ENCODE results near the gene PLCH1. TPM values are rescaled to one million over a fixed set of nuclear protein-coding genes. Genes with fewer than 3 reads are reported as not detected.

PLCH1 gene
- polyA plus RNA-seq, 1 donor: 7.4 TPM

DNA sequence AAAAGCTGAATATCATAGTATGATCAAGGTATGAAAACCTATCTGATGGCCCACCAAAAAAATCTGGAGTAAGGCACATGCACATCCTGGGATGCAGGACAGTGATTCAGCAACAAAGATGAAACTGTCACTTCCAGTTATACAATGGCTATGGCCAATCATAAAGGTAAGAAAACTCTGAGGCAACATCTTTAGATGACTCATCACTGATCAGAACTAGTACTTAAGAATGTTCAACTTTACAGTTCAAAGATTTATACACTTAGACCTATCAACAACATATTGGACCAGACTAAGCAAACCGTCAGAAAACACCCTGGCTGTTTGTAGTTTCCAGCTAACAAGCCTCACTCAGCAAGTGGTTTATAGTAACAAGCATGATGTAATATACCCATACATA is 21.3 kb upstream of the PLCH1 start:
- no peaks in the 10 kb centered on the region for H3K27me3 ChIP-seq (ENCODE audit: control insufficient read depth, insufficient read depth, low read length)
- DNase-seq: no peak
- H3K4me1 ChIP-seq (ENCODE audit: control insufficient read depth, insufficient read depth, low read length): no peaks in the 10 kb centered on the region
- no peak overlapping the region for H3K4me3 ChIP-seq (ENCODE audit: low read length)
- peaks cover 5% of the 10 kb centered on the region for H3K9me3 ChIP-seq (ENCODE audit: control insufficient read depth, low read depth, low read length)
- no peak overlapping the region for H3K27ac ChIP-seq (ENCODE audit: low read length)
- H3K36me3 ChIP-seq (ENCODE audit: control insufficient read depth, insufficient read depth, low read length): peaks cover 15% of the 10 kb centered on the region
- no CpG with 5 or more reads among the region's 1 CpG for WGBS (ENCODE audit: insufficient coverage, low lambda C conversion rate)

DNA sequence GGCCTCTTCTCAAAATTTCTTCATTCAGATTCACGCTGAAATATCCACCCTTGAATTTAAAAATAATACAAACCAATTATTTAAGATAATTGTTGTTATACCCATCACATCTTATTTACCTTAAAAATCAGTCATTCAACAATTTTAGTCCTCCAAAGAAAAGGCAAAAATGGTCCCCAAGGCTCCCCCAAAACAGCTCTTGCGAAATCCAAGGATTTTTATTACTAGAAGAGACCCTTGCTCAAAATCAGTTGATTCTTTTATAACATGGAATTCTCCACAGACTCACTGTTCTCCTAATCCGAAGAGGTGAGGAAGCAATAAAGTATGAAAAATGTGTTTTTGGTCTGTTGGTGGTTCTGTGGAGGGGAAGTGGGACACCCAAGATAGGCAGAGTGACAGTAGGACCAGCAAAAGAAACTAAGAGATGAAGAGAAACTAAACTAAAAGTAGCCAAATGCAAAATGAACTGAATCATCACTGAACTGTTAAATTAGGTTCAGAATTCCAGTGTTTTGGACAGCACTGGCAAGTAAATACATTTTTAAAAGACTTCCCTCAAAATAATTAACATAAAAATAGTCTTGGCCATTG is 19.1 kb upstream of the PLCH1 start:
- no peaks in the 10 kb centered on the region for H3K4me1 ChIP-seq (ENCODE audit: control insufficient read depth, insufficient read depth, low read length)
- no peaks in the 10 kb centered on the region for H3K27me3 ChIP-seq (ENCODE audit: control insufficient read depth, insufficient read depth, low read length)
- peaks cover 12% of the 10 kb centered on the region for H3K36me3 ChIP-seq (ENCODE audit: control insufficient read depth, insufficient read depth, low read length)
- DNase-seq: no peak
- no peak overlapping the region for H3K27ac ChIP-seq (ENCODE audit: low read length)
- no peaks in the 10 kb centered on the region for H3K9me3 ChIP-seq (ENCODE audit: control insufficient read depth, low read depth, low read length)
- H3K4me3 ChIP-seq (ENCODE audit: low read length): no peak overlapping the region
- WGBS (ENCODE audit: insufficient coverage, low lambda C conversion rate): 100% methylated on average over 2 of the region's 3 CpGs

DNA sequence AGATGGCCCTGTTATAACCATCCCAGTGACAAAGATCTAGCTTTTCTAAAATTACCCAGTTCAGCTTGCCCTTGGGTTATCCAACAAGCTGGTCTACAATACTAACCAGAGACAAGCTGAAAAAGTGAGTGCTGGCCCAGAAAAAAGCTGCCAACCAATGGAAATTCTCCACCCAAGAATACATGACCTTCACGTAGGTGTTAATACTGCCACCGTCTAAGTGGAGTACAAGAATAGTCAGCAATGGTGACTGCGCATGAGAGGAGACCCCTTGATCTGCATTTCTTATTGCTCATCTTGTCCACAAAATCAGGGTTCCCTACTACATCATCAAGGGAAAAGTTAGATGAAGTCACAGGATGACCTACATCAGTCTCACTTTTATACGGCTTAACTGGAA is 15.8 kb upstream of the PLCH1 start:
- no peak overlapping the region for H3K27ac ChIP-seq (ENCODE audit: low read length)
- no peaks in the 10 kb centered on the region for H3K27me3 ChIP-seq (ENCODE audit: control insufficient read depth, insufficient read depth, low read length)
- H3K9me3 ChIP-seq (ENCODE audit: control insufficient read depth, low read depth, low read length): no peaks in the 10 kb centered on the region
- no peaks in the 10 kb centered on the region for H3K4me1 ChIP-seq (ENCODE audit: control insufficient read depth, insufficient read depth, low read length)
- peaks cover 17% of the 10 kb centered on the region for H3K36me3 ChIP-seq (ENCODE audit: control insufficient read depth, insufficient read depth, low read length)
- 100% methylated on average over 2 of the region's 4 CpGs for WGBS (ENCODE audit: insufficient coverage, low lambda C conversion rate)
- DNase-seq: no peak
- no peak overlapping the region for H3K4me3 ChIP-seq (ENCODE audit: low read length)

DNA sequence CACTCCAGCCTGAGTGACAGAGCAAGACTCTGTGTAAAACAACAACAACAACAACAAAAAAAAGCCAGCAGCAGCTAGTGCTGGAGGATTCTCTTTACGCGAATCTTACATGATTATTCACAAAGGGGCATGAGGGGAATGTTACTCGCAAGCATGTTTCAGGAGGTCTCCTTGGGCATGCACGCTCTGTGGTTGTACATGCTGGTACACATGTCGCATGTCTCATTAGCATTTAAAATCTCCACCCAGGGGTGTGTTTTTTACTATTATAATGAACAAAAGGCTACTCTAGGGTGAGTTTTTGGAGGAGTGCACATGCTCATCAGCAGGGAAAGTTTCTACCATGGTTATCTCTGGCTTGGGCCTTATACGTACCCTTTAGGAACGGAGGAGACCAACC is 12.7 kb upstream of the PLCH1 start:
- H3K4me1 ChIP-seq (ENCODE audit: control insufficient read depth, insufficient read depth, low read length): no peaks in the 10 kb centered on the region
- WGBS (ENCODE audit: insufficient coverage, low lambda C conversion rate): no CpG with 5 or more reads among the region's 7 CpGs

GRCh38 chr3:155753038-155753639 is 8.3 kb upstream of the PLCH1 start:
- WGBS (ENCODE audit: insufficient coverage, low lambda C conversion rate): 11% methylated on average over 1 of the region's 11 CpGs
- no peak overlapping the region for H3K27ac ChIP-seq (ENCODE audit: low read length)
- peak in 1 of 2 donors; percentile 26 for DNase-seq

More for the DNA sequence above, 12.7 kb upstream of the PLCH1 start:
- Histone ChIP-seq H3K9me3 (ENCODE audit: control insufficient read depth, low read depth, low read length) (no peaks in the 10 kb centered on the region), H3K36me3 (ENCODE audit: control insufficient read depth, insufficient read depth, low read length) (peaks cover 15% of the 10 kb centered on the region), H3K4me3 (ENCODE audit: low read length) (no peak overlapping the region), H3K27me3 (ENCODE audit: control insufficient read depth, insufficient read depth, low read length) (no peaks in the 10 kb centered on the region), H3K27ac (ENCODE audit: low read length) (no peak overlapping the region)
- DNase-seq: no peak

DNA sequence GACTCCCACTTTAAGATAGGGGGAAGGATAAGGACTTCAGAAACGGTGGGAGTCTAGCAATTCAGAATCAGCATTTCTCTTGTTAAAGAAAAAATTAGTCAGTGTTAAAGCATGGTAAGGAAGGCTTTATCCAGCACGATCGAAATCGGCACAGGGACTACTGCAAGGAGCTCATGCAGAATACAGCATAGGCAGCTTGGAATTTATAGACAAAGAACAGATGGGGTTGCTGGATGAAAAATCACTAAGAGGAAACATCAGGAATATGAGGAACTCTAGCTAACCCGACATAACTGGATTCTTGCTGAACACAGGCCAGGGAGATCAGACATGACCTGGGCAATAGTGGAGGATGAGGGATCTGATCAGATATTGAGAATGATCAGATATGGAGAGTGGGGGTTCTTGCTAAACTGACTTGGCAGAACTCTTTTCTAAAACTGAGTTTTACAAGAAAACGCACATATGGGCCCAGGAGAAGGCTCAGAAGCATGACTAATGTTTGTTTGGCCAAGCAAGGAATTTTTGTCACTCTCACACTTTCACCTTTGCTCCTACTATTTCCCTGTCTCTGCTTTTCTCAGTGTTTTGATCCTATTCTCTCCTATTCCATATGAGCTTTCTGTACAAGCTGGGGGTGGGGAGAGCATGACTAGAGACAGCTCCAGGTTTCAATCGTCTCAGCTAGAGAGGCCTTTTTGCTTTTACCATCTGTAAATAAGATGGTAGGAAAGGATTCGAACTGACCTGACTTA is 3.9 kb upstream of the PLCH1 start:
- H3K27ac ChIP-seq (ENCODE audit: low read length): no peak overlapping the region
- no peaks in the 10 kb centered on the region for H3K9me3 ChIP-seq (ENCODE audit: control insufficient read depth, low read depth, low read length)
- no peaks in the 10 kb centered on the region for H3K36me3 ChIP-seq (ENCODE audit: control insufficient read depth, insufficient read depth, low read length)
- H3K27me3 ChIP-seq (ENCODE audit: control insufficient read depth, insufficient read depth, low read length): peaks cover 16% of the 10 kb centered on the region
- H3K4me1 ChIP-seq (ENCODE audit: control insufficient read depth, insufficient read depth, low read length): peaks cover 9% of the 10 kb centered on the region
- no peak overlapping the region for H3K4me3 ChIP-seq (ENCODE audit: low read length)
- WGBS (ENCODE audit: insufficient coverage, low lambda C conversion rate): 59% methylated on average over 5 of the region's 8 CpGs
- DNase-seq: peak in 1 of 2 donors; percentile 54

More at GRCh38 chr3:155753038-155753639, 8.3 kb upstream of the PLCH1 start:
- Histone ChIP-seq H3K36me3 (ENCODE audit: control insufficient read depth, insufficient read depth, low read length) (peaks cover 4% of the 10 kb centered on the region), H3K27me3 (ENCODE audit: control insufficient read depth, insufficient read depth, low read length) (no peaks in the 10 kb centered on the region), H3K4me1 (ENCODE audit: control insufficient read depth, insufficient read depth, low read length) (peaks cover 9% of the 10 kb centered on the region), H3K4me3 (ENCODE audit: low read length) (no peak overlapping the region), H3K9me3 (ENCODE audit: control insufficient read depth, low read depth, low read length) (no peaks in the 10 kb centered on the region)

GRCh38 chr3:155747946-155748290 is 3.0 kb upstream of the PLCH1 start:
- Histone ChIP-seq H3K4me1 (ENCODE audit: control insufficient read depth, insufficient read depth, low read length) (peaks cover 9% of the 10 kb centered on the region), H3K27me3 (ENCODE audit: control insufficient read depth, insufficient read depth, low read length) (peaks cover 16% of the 10 kb centered on the region), H3K27ac (ENCODE audit: low read length) (no peak overlapping the region), H3K9me3 (ENCODE audit: control insufficient read depth, low read depth, low read length) (no peaks in the 10 kb centered on the region), H3K36me3 (ENCODE audit: control insufficient read depth, insufficient read depth, low read length) (no peaks in the 10 kb centered on the region), H3K4me3 (ENCODE audit: low read length) (no peak overlapping the region)
- DNase-seq: no peak
- WGBS (ENCODE audit: insufficient coverage, low lambda C conversion rate): 94% methylated on average over 3 of the region's 3 CpGs

DNA sequence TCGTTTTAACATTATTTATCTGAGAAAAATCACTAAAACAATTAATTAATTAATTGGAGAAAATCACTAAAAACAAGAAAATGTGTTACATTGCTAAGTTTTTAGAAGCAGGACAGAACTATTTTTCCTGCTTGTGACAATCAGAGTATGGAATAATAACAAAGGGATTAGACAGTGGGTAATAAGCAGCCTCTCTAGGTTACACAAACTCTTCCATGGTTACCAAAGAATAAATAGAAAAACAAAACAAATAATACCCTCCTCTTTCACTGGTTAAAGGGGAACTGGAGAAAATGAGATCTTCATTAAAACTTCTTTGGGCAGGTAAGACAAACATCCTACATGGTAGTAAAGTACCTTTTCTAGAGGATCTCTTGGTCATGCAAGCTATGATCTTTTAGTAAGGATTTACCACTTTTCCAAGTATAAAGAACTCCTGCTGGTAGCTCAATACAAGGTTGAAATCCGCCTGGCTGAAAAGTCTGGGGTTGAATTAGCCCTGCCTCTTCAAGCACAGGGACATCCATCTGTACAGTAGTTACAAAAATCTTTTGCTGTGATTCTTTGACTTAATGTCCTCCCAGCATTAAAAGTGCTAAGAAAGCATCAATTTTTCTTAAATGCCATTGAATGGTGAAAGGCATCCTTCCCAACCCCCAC is 2.5 kb upstream of the PLCH1 start:
- H3K9me3 ChIP-seq (ENCODE audit: control insufficient read depth, low read depth, low read length): no peaks in the 10 kb centered on the region
- DNase-seq: no peak
- WGBS (ENCODE audit: insufficient coverage, low lambda C conversion rate): 100% methylated on average over 1 of the region's 2 CpGs
- no peaks in the 10 kb centered on the region for H3K36me3 ChIP-seq (ENCODE audit: control insufficient read depth, insufficient read depth, low read length)
- H3K27ac ChIP-seq (ENCODE audit: low read length): no peak overlapping the region
- H3K27me3 ChIP-seq (ENCODE audit: control insufficient read depth, insufficient read depth, low read length): peaks cover 16% of the 10 kb centered on the region
- peaks cover 9% of the 10 kb centered on the region for H3K4me1 ChIP-seq (ENCODE audit: control insufficient read depth, insufficient read depth, low read length)
- H3K4me3 ChIP-seq (ENCODE audit: low read length): no peak overlapping the region

DNA sequence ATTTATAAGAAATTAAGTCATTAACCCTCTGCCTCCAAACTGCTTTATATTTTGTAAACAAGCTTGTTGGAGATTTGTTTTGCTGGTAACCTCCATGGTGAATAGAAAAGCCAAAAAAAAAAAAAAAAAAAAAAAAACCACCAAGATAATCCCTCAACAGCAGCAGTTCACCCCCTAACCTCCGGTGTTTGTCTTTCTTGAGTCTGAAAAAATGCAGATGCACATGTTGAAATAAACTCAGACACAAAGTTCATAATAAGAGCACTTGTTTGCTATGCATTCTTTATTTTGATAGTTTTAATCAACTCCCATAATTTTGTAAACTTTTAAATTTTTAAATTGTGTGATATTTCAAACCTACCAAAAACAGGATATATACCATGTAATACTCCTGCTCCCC is 1.8 kb upstream of the PLCH1 start:
- peaks cover 16% of the 10 kb centered on the region for H3K27me3 ChIP-seq (ENCODE audit: control insufficient read depth, insufficient read depth, low read length)
- H3K4me1 ChIP-seq (ENCODE audit: control insufficient read depth, insufficient read depth, low read length): peaks cover 9% of the 10 kb centered on the region
- no CpG with 5 or more reads among the region's 1 CpG for WGBS (ENCODE audit: insufficient coverage, low lambda C conversion rate)
- H3K4me3 ChIP-seq (ENCODE audit: low read length): no peak overlapping the region
- no peak for DNase-seq
- no peak overlapping the region for H3K27ac ChIP-seq (ENCODE audit: low read length)
- no peaks in the 10 kb centered on the region for H3K9me3 ChIP-seq (ENCODE audit: control insufficient read depth, low read depth, low read length)
- no peaks in the 10 kb centered on the region for H3K36me3 ChIP-seq (ENCODE audit: control insufficient read depth, insufficient read depth, low read length)

GRCh38 chr3:155745795-155746550 is 1.1 kb upstream of the PLCH1 start:
- Histone ChIP-seq H3K4me3 (ENCODE audit: low read length) (no peak overlapping the region), H3K27ac (ENCODE audit: low read length) (no peak overlapping the region), H3K36me3 (ENCODE audit: control insufficient read depth, insufficient read depth, low read length) (no peaks in the 10 kb centered on the region), H3K4me1 (ENCODE audit: control insufficient read depth, insufficient read depth, low read length) (peaks cover 9% of the 10 kb centered on the region), H3K9me3 (ENCODE audit: control insufficient read depth, low read depth, low read length) (no peaks in the 10 kb centered on the region), H3K27me3 (ENCODE audit: control insufficient read depth, insufficient read depth, low read length) (peaks cover 16% of the 10 kb centered on the region)
- WGBS (ENCODE audit: insufficient coverage, low lambda C conversion rate): 60% methylated on average over 1 of the region's 19 CpGs
- DNase-seq: peak in 1 of 2 donors; percentile 33

Data from large intestine (tissue), 3 donors.